H1 (cell line): ENCODE measurements around the gene PTPRF. TPM values are rescaled to one million over a fixed set of nuclear protein-coding genes. Genes with fewer than 3 reads are reported as not detected.

Experiments used
- CEBPB ChIP-seq: IDR thresholded peaks from 2 replicates; pipeline ENCODE4 v1.6.1; 2012; ENCODE audit warnings: low read depth, low read length
- CHD7 ChIP-seq: fragments of 300-600 bp; sonication (generic); IDR thresholded peaks from 2 replicates; pipeline ENCODE4 v1.7.1; 2012; ENCODE audit warnings: low read length, moderate library complexity, mild to moderate bottlenecking, inconsistent platforms; ENCODE audit not compliant: insufficient replicate concordance
- CTCF ChIP-seq, 3 experiments: IDR thresholded peaks; 1 replicate in 2 of 3; 2 replicates in 1 of 3; pipeline versions ENCODE4 v1.5.1 to v1.6.1; 2011; ENCODE audit warnings: low read length in 3 of 3, mild to moderate bottlenecking in 3 of 3, inconsistent platforms in 2 of 3, low read depth in 1 of 3, moderate library complexity in 1 of 3; ENCODE audit not compliant: insufficient read depth in 1 of 3; ENCODE audit errors: control extremely low read depth in 1 of 3
- GTF2F1 ChIP-seq: IDR thresholded peaks from 2 replicates; pipeline ENCODE4 v1.6.1; 2012; ENCODE audit warnings: low read depth, low read length, improper control_type of control experiment, borderline replicate concordance
- PHF8 ChIP-seq: fragments of 200-600 bp; sonication (generic); conservative IDR thresholded peaks from 2 replicates; pipeline ENCODE4 v1.7.1; 2012; ENCODE audit warnings: low read depth, mild to moderate bottlenecking, inconsistent platforms, low read length, moderate library complexity
- POLR2AphosphoS5 ChIP-seq: IDR thresholded peaks from 2 replicates; pipeline ENCODE4 v1.6.1; 2011; ENCODE audit warnings: low read depth, low read length
- RAD21 ChIP-seq, 2 experiments: IDR thresholded peaks in 1 of 2; conservative IDR thresholded peaks in 1 of 2; 2 replicates each; pipeline ENCODE4 v1.6.1; 2011; ENCODE audit warnings: low read depth in 2 of 2, low read length in 2 of 2, improper control_type of control experiment in 1 of 2, inconsistent platforms in 1 of 2, mild to moderate bottlenecking in 1 of 2, moderate library complexity in 1 of 2
- polyA plus RNA-seq, 7 experiments: library from polyadenylated mRNA; depleted of rRNA in 3 of 7; stranded (reverse) in 5 of 7; unstranded in 2 of 7; fragments of >200 nt in 5 of 7; fragments of 200-250 nt in 2 of 7; gene quantifications; 1 replicate in 5 of 7; 2 replicates in 1 of 7; 4 replicates in 1 of 7; pipeline versions ENCODE4 v1.2.1 to v1.2.3, GENCODE V29; 2011 to 2013; ENCODE audit warnings: missing spikeins in 2 of 7, mixed read lengths in 2 of 7
- total RNA-seq: library from RNA; stranded (reverse); fragmentation: NEBNext Ultra II Directional; extraction: Animal tissue kit (Norgen Biotek cat#: 25700); gene quantifications from 2 replicates; pipeline ENCODE4 v1.2.1, GENCODE V29; 2021

The PTPRF gene
- total and polyA plus RNA-seq, 2 of the 8 experiments (the other 6 are each of a cell fraction or from before 2014, with no cell fraction given) = 136 to 231 TPM

- TF ChIP-seq CHD7 (no peak), PHF8 (no peak), POLR2AphosphoS5 (no peak), RAD21 (IDR thresholded peaks at IDR 0.05 in 1 of 2, conservative IDR thresholded peaks at IDR 0.05 in 1 of 2; ENCODE audit: low read depth in 2 of 2, low read length in 2 of 2) (no peak), CTCF (IDR thresholded peaks at IDR 0.05; ENCODE audit: control extremely low read depth in 1 of 3, insufficient read depth in 1 of 3, low read depth in 1 of 3, low read length in 3 of 3) (no peak), CEBPB (no peak), GTF2F1 (no peak)
Measured at GRCh38 chr1:43605766-43606165, 75.1 kb downstream of the PTPRF start (continued).
